ENCODE data around the gene RMC1. TPM values are rescaled to one million over a fixed set of nuclear protein-coding genes. Genes with fewer than 3 reads are reported as not detected.

Gene RMC1
- total RNA-seq, 1 donor from 2014 or later: 28.9 TPM

GRCh38 chr18:23521271-23521670, 18.0 kb downstream of the RMC1 start:
- Mint-ChIP-seq H3K27me3 (ENCODE audit: low read depth) (no peaks in the 10 kb centered on the region), H3K4me1 (no peaks in the 10 kb centered on the region), H3K27ac (ENCODE audit: unreplicated experiment) (no peak overlapping the region), H3K36me3 (ENCODE audit: low read depth) (peaks cover 27% of the 10 kb centered on the region), H3K4me3 (no peak overlapping the region), H3K9me3 (no peaks in the 10 kb centered on the region)
- no peak for DNase-seq (ENCODE audit: low read depth, low spot score)
- TF ChIP-seq CTCF (conservative IDR thresholded peaks at IDR 0.05): no peak

- no peak for TF ChIP-seq CTCF (conservative IDR thresholded peaks at IDR 0.05)
- Mint-ChIP-seq H3K9me3 (no peaks in the 10 kb centered on the region), H3K4me1 (no peaks in the 10 kb centered on the region), H3K27ac (ENCODE audit: unreplicated experiment) (no peak overlapping the region), H3K4me3 (no peak overlapping the region), H3K36me3 (ENCODE audit: low read depth) (peaks cover 27% of the 10 kb centered on the region), H3K27me3 (ENCODE audit: low read depth) (no peaks in the 10 kb centered on the region)
- no peak for DNase-seq (ENCODE audit: low read depth, low spot score)
Measured at GRCh38 chr18:23521907-23522306, 18.6 kb downstream of the RMC1 start.

- H3K27me3 Mint-ChIP-seq (ENCODE audit: low read depth): no peaks in the 10 kb centered on the region
- H3K4me1 Mint-ChIP-seq: no peaks in the 10 kb centered on the region
- no peak overlapping the region for H3K27ac Mint-ChIP-seq (ENCODE audit: unreplicated experiment)
- peaks cover 27% of the 10 kb centered on the region for H3K36me3 Mint-ChIP-seq (ENCODE audit: low read depth)
- H3K4me3 Mint-ChIP-seq: no peak overlapping the region
- no peaks in the 10 kb centered on the region for H3K9me3 Mint-ChIP-seq
- no peak for TF ChIP-seq CTCF (conservative IDR thresholded peaks at IDR 0.05)
- no peak for DNase-seq (ENCODE audit: low read depth, low spot score)
Measured at GRCh38 chr18:23523429-23524212, 20.3 kb downstream of the RMC1 start.

- no peak overlapping the region for H3K27ac Mint-ChIP-seq (ENCODE audit: unreplicated experiment)
- peaks cover 31% of the 10 kb centered on the region for H3K36me3 Mint-ChIP-seq (ENCODE audit: low read depth)
- no peak for TF ChIP-seq CTCF (conservative IDR thresholded peaks at IDR 0.05)
- no peaks in the 10 kb centered on the region for H3K27me3 Mint-ChIP-seq (ENCODE audit: low read depth)
- no peaks in the 10 kb centered on the region for H3K9me3 Mint-ChIP-seq
- H3K4me1 Mint-ChIP-seq: no peaks in the 10 kb centered on the region
- DNase-seq (ENCODE audit: low read depth, low spot score): no peak
- H3K4me3 Mint-ChIP-seq: no peak overlapping the region
Measured at GRCh38 chr18:23524213-23524707, 20.9 kb downstream of the RMC1 start.

GRCh38 chr18:23526501-23527063, 23.3 kb downstream of the RMC1 start:
- Mint-ChIP-seq H3K36me3 (ENCODE audit: low read depth) (peaks cover 23% of the 10 kb centered on the region), H3K9me3 (no peaks in the 10 kb centered on the region), H3K27me3 (ENCODE audit: low read depth) (no peaks in the 10 kb centered on the region), H3K4me3 (no peak overlapping the region), H3K27ac (ENCODE audit: unreplicated experiment) (no peak overlapping the region), H3K4me1 (no peaks in the 10 kb centered on the region)
- DNase-seq (ENCODE audit: low read depth, low spot score): no peak
- no peak for TF ChIP-seq CTCF (conservative IDR thresholded peaks at IDR 0.05)

Measured in neural crest cell (in vitro differentiated cells).